Measurements from ENCODE around the gene CNNM3.

DNA sequence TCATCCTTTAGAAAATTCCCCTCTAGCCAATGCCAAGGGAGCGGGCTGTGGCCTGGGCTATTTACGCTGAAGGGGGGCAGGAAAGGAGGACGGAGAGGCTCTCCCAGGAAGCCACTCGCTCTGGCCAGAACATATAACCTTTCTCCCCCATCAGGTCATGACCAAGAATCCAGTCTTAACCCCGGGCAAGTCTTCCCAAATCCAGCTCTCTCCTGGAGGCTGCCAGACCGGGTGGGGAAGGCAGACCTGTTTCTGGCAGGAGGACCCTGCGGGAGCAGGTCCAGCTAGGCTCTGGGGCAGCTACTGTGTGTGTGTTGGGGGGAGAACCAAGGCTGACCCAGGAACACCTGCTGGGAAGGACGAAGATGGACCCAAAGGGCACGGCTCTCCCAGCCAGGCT, 67.2 kb downstream of the CNNM3 start:
- TF ChIP-seq, protein P1, sequence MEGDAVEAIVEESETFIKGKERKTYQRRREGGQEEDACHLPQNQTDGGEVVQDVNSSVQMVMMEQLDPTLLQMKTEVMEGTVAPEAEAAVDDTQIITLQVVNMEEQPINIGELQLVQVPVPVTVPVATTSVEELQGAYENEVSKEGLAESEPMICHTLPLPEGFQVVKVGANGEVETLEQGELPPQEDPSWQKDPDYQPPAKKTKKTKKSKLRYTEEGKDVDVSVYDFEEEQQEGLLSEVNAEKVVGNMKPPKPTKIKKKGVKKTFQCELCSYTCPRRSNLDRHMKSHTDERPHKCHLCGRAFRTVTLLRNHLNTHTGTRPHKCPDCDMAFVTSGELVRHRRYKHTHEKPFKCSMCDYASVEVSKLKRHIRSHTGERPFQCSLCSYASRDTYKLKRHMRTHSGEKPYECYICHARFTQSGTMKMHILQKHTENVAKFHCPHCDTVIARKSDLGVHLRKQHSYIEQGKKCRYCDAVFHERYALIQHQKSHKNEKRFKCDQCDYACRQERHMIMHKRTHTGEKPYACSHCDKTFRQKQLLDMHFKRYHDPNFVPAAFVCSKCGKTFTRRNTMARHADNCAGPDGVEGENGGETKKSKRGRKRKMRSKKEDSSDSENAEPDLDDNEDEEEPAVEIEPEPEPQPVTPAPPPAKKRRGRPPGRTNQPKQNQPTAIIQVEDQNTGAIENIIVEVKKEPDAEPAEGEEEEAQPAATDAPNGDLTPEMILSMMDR (IDR thresholded peaks at IDR 0.05; ENCODE audit: low read depth, low read length), result no peak
- no peak for TF ChIP-seq EZH2phosphoT487 (IDR thresholded peaks at IDR 0.05; ENCODE audit: low read depth)
